Thoracic aorta (tissue), 2 donors: Measurements from ENCODE around the gene STK39. TPM values are rescaled to one million over a fixed set of nuclear protein-coding genes. Genes with fewer than 3 reads are reported as not detected.

Experiments used
- ATAC-seq: fragments of 150-250 bp; one replicate; pipeline ENCODE4 v1.8.0; 2017; ENCODE audit warnings: low read depth; ENCODE audit not compliant: insufficient number of reproducible peaks, low FRiP score
- DNase-seq: peaks from one replicate; pipeline ENCODE4 v3.0.0-alpha.2; 2020; ENCODE audit warnings: low spot score
- H3K27ac ChIP-seq, 2 donors: fragments of 200-600 bp; sonication (generic); 1 replicate in 1 of 2; 2 replicates in 1 of 2; pipeline ENCODE4 v1.5.1; 2016; ENCODE audit warnings: mild to moderate bottlenecking in 2 of 2, moderate library complexity in 2 of 2
- H3K27me3 ChIP-seq: fragments of 200-600 bp; sonication (generic); replicated peaks from 2 replicates; pipeline ENCODE4 v1.6.0; 2016; ENCODE audit warnings: mild to moderate bottlenecking; ENCODE audit not compliant: insufficient read depth
- H3K36me3 ChIP-seq: fragments of 200-600 bp; sonication (generic); one replicate; pipeline ENCODE4 v1.5.1; 2016
- H3K4me1 ChIP-seq, 2 donors: fragments of 200-600 bp; sonication (generic); 1 replicate in 1 of 2; 2 replicates in 1 of 2; pipeline versions ENCODE4 v1.5.1 to v1.6.0; 2016; ENCODE audit warnings: low read depth in 2 of 2, mild to moderate bottlenecking in 1 of 2; ENCODE audit not compliant: control insufficient read depth in 1 of 2
- H3K4me3 ChIP-seq: fragments of 200-600 bp; sonication (generic); 2 replicates; pipeline ENCODE4 v1.5.1; 2016; ENCODE audit warnings: mild to moderate bottlenecking
- H3K9me3 ChIP-seq: fragments of 200-600 bp; sonication (generic); 2 replicates; pipeline ENCODE4 v1.5.1; 2016
- CTCF ChIP-seq: fragments of 200-600 bp; sonication (generic); IDR thresholded peaks from one replicate; pipeline ENCODE4 v1.5.1; 2019; ENCODE audit warnings: antibody characterized with exemption
- total RNA-seq, 2 donors: library from RNA; depleted of rRNA; stranded (reverse); fragments of >200 nt; gene quantifications; one replicate each; pipeline versions ENCODE4 v1.1.0 to v1.2.3, GENCODE V29; 2016

The STK39 gene
- total RNA-seq, 2 donors from 2014 or later: 11.5 to 18.5 TPM

- no peaks in the 10 kb centered on the region for H3K27me3 ChIP-seq
- H3K4me3 ChIP-seq: no peak overlapping the region
- H3K27ac ChIP-seq: no peak overlapping the region
- no peaks in the 10 kb centered on the region for H3K9me3 ChIP-seq
- no peaks in the 10 kb centered on the region for H3K36me3 ChIP-seq
- DNase-seq (no peak), ATAC-seq (no peak)
- peaks cover 13 to 31% of the 10 kb centered on the region in 2 donors for H3K4me1 ChIP-seq
- TF ChIP-seq CTCF: no peak
Observed at GRCh38 chr2:168188002-168188401, 59.4 kb downstream of the STK39 start.

- no peaks in the 10 kb centered on the region for H3K9me3 ChIP-seq
- no peak for DNase-seq
- no peaks in the 10 kb centered on the region for H3K36me3 ChIP-seq
- H3K27me3 ChIP-seq: no peaks in the 10 kb centered on the region
- no peak for TF ChIP-seq CTCF
- H3K4me1 ChIP-seq: peaks cover 13 to 27% of the 10 kb centered on the region in 2 donors
- H3K4me3 ChIP-seq: no peak overlapping the region
- ATAC-seq: no peak
- no peak overlapping the region for H3K27ac ChIP-seq
Observed at GRCh38 chr2:168186452-168186851, 60.9 kb downstream of the STK39 start.

GRCh38 chr2:168185583-168186274 is 61.7 kb downstream of the STK39 start:
- ATAC-seq: no peak

GRCh38 chr2:168184681-168185513 is 62.5 kb downstream of the STK39 start:
- H3K4me1 ChIP-seq: peaks cover 13 to 27% of the 10 kb centered on the region in 2 donors
- H3K9me3 ChIP-seq: no peaks in the 10 kb centered on the region
- no peak overlapping the region for H3K4me3 ChIP-seq
- no peak overlapping the region for H3K27ac ChIP-seq
- no peaks in the 10 kb centered on the region for H3K27me3 ChIP-seq
- ATAC-seq: no peak
- no peaks in the 10 kb centered on the region for H3K36me3 ChIP-seq
- TF ChIP-seq CTCF: no peak
- DNase-seq: no peak

More at GRCh38 chr2:168185583-168186274, 61.7 kb downstream of the STK39 start:
- H3K27me3 ChIP-seq: no peaks in the 10 kb centered on the region
- no peak for TF ChIP-seq CTCF
- H3K9me3 ChIP-seq: no peaks in the 10 kb centered on the region
- H3K27ac ChIP-seq: no peak overlapping the region
- peaks cover 13 to 27% of the 10 kb centered on the region in 2 donors for H3K4me1 ChIP-seq
- no peak for DNase-seq
- no peak overlapping the region for H3K4me3 ChIP-seq
- H3K36me3 ChIP-seq: no peaks in the 10 kb centered on the region

- Histone ChIP-seq H3K4me3 (no peak overlapping the region), H3K36me3 (no peaks in the 10 kb centered on the region), H3K9me3 (no peaks in the 10 kb centered on the region), H3K27me3 (no peaks in the 10 kb centered on the region), H3K4me1 (peaks cover 13 to 30% of the 10 kb centered on the region in 2 donors), H3K27ac (peak overlapping the region in 1 of 2 donors; percentile 6)
- ATAC-seq (no peak), DNase-seq (no peak)
- no peak for TF ChIP-seq CTCF
Observed at GRCh38 chr2:168183308-168183997, 63.9 kb downstream of the STK39 start.
